ENCODE data around the gene PHF24.
"Not testable (repeated sequence)": the region's sequence is repeated elsewhere in the genome, so short reads cannot be mapped to it uniquely, and the experiment has no call there.

The PHF24 gene

DNA sequence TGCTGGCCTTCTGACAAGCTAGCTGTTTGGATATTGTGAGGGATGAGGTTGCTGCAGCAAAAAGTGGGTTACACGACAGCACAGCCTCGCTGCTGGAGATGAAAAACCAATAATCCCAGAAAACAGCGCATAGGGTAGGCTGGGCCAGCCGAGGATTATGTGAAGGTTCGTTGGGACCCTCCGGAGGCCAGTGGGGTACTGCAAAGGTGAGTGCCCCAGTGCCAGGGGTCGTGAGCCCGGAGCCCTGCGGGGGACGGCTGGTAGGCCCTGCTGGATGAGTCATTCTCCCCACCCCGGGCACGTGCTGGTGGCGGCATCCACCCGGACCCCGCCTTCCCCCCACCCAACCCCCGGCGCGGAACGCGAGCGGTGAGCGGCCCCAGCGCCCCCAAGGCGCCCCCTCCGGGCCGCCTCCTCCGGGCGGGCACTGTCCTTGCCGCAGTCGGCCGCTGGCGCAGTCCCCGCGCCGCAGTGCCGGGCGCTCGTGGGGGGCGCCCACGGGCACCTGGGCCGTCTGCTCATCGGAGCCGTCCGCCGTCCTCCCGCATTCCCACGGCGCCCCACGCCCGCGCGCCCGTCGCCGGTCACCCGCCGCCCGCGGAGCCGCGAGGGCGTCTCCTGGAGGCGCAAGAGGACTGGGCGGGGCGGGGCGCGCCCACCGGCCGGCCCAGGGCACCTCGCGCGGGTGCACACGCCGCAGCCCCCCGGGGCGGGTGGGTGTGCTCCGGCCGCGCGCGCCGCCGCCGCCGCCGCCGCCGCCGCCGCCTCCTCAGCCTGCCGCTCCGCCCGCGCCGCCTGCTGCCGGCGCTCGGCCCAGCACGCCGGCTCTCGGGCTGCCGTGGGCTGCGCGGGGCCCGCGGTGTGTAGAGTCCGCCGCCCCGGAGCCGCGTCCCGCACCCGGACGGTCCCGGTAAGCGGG, at the start of gene PHF24:
PHF24 (plus strand) TSS at position 794 of the 919 bp plus-strand sequence. CDS start 13,014 bp downstream, outside the sequence.
- peaks cover 10% of the 10 kb centered on the region for H3K27me3 ChIP-seq (ENCODE audit: low read depth, low read length)
- no peaks in the 10 kb centered on the region for H3K36me3 ChIP-seq (ENCODE audit: control insufficient read depth in 1 of 2, insufficient read depth in 2 of 2, low read length in 2 of 2)
- H3K4me3 ChIP-seq (ENCODE audit: low read depth in 1 of 2, low read length in 2 of 2) = peak within 1 kb of the TSS in 1 of 2 donors; percentile 58
- H3K27ac ChIP-seq (ENCODE audit: low read length) = no peak within 1 kb of the TSS
- H3K9me3 ChIP-seq (ENCODE audit: control insufficient read depth in 1 of 2, low read length in 2 of 2) = no peaks in the 10 kb centered on the region
- peaks cover 0 to 10% of the 10 kb centered on the region in 2 donors for H3K4me1 ChIP-seq (ENCODE audit: control insufficient read depth in 1 of 2, insufficient read depth in 2 of 2, low read length in 2 of 2)

DNA sequence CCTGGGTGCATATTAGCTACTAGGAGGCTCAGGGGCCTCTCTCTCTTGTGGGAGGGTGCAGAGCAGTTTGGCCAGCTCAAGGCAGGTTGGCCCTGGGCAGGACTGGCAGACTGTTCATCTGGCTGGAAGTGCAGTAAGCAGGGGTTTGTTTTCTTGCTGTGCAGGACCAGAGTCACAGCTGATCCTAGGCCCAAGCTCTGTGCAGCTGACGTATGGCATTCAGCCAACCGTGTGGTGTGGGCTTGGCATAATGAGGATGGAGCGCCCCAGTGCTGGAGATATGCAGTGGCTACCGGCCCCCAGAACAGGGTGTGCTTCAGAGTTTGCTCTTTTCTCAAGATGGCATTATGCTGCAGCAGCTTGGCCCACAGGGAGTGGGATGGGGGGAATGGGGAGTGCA, 31.0 kb upstream of the PHF24 start:
- H3K36me3 ChIP-seq (ENCODE audit: control insufficient read depth in 1 of 2, insufficient read depth in 2 of 2, low read length in 2 of 2) = no peaks in the 10 kb centered on the region
- no peaks in the 10 kb centered on the region for H3K4me1 ChIP-seq (ENCODE audit: control insufficient read depth in 1 of 2, insufficient read depth in 2 of 2, low read length in 2 of 2)
- H3K4me3 ChIP-seq (ENCODE audit: low read depth in 1 of 2, low read length in 2 of 2) = no peak overlapping the region
- H3K27ac ChIP-seq (ENCODE audit: low read length) = no peak overlapping the region
- peaks cover 6 to 10% of the 10 kb centered on the region in 2 donors for H3K9me3 ChIP-seq (ENCODE audit: control insufficient read depth in 1 of 2, low read length in 2 of 2)
- H3K27me3 ChIP-seq (ENCODE audit: low read depth, low read length) = no peaks in the 10 kb centered on the region

GRCh38 chr9:34928921-34929320, 29.2 kb upstream of the PHF24 start:
- H3K4me3 ChIP-seq (ENCODE audit: low read depth in 1 of 2, low read length in 2 of 2) = no peak overlapping the region
- H3K9me3 ChIP-seq (ENCODE audit: control insufficient read depth in 1 of 2, low read length in 2 of 2) = peaks cover 6 to 10% of the 10 kb centered on the region in 2 donors
- no peaks in the 10 kb centered on the region for H3K4me1 ChIP-seq (ENCODE audit: control insufficient read depth in 1 of 2, insufficient read depth in 2 of 2, low read length in 2 of 2)
- no peaks in the 10 kb centered on the region for H3K27me3 ChIP-seq (ENCODE audit: low read depth, low read length)
- H3K36me3 ChIP-seq (ENCODE audit: control insufficient read depth in 1 of 2, insufficient read depth in 2 of 2, low read length in 2 of 2) = no peaks in the 10 kb centered on the region
- no peak overlapping the region for H3K27ac ChIP-seq (ENCODE audit: low read length)

DNA sequence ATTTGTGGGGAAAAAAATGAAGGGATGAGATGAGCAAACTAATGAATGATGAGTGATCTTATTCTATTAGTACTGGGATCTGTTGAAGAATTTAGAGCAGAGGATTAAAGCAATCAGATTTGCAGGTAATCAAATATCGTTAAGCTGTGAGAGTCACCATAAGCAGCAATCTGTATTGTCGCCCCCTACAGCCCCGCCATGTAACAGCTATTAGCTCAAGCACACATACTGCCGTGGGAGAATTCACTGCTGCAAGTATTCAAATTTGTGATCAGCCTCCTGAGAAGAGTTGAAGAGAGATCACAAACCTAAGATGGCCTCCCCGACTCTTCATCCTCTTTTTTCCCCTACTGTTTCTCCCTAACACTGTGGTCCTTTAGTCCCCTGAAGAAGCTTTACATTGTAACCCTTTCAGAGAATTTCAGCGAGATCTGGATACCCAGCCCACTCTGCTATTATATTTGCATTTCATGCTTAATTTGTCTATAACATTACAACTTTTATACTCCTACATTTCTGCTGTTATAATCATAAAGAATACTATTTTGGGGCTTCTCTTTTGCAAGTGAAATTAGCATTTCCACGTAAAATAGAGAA, 28.5 kb upstream of the PHF24 start:
- H3K9me3 ChIP-seq (ENCODE audit: control insufficient read depth in 1 of 2, low read length in 2 of 2) = peaks cover 6 to 10% of the 10 kb centered on the region in 2 donors
- no peaks in the 10 kb centered on the region for H3K27me3 ChIP-seq (ENCODE audit: low read depth, low read length)
- H3K4me1 ChIP-seq (ENCODE audit: control insufficient read depth in 1 of 2, insufficient read depth in 2 of 2, low read length in 2 of 2) = no peaks in the 10 kb centered on the region
- H3K27ac ChIP-seq (ENCODE audit: low read length) = no peak overlapping the region
- no peaks in the 10 kb centered on the region for H3K36me3 ChIP-seq (ENCODE audit: control insufficient read depth in 1 of 2, insufficient read depth in 2 of 2, low read length in 2 of 2)
- H3K4me3 ChIP-seq (ENCODE audit: low read depth in 1 of 2, low read length in 2 of 2) = no peak overlapping the region

DNA sequence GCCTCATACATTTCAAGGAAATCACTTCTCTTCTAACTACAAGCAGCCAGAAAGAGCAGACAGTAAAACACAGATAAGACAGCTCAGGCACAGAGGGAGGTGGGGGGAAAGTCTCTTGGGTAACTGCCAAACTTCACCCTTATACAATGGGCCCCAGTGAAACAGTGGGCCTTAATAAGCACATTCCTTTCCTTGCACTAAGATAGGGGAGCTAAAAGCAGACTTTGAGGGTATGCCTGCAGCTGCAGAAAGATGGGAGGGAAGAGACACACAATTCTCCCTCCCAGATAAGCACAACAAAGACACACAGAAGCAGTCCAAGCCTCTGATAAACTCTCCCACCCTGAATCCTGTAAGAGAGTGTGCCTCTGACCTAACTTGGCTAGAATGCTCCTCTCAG, 18.1 kb upstream of the PHF24 start:
- not testable (repeated sequence) for H3K27ac ChIP-seq (ENCODE audit: low read length); H3K4me1 ChIP-seq (ENCODE audit: control insufficient read depth in 1 of 2, insufficient read depth in 2 of 2, low read length in 2 of 2); H3K9me3 ChIP-seq (ENCODE audit: control insufficient read depth in 1 of 2, low read length in 2 of 2); H3K36me3 ChIP-seq (ENCODE audit: control insufficient read depth in 1 of 2, insufficient read depth in 2 of 2, low read length in 2 of 2); H3K4me3 ChIP-seq (ENCODE audit: low read depth in 1 of 2, low read length in 2 of 2); H3K27me3 ChIP-seq (ENCODE audit: low read depth, low read length)

GRCh38 chr9:34948451-34948850, 9.6 kb upstream of the PHF24 start:
- H3K9me3 ChIP-seq (ENCODE audit: control insufficient read depth in 1 of 2, low read length in 2 of 2) = no peaks in the 10 kb centered on the region
- H3K4me3 ChIP-seq (ENCODE audit: low read depth in 1 of 2, low read length in 2 of 2) = no peak overlapping the region
- H3K27ac ChIP-seq (ENCODE audit: low read length) = no peak overlapping the region
- H3K4me1 ChIP-seq (ENCODE audit: control insufficient read depth in 1 of 2, insufficient read depth in 2 of 2, low read length in 2 of 2) = no peaks in the 10 kb centered on the region
- no peaks in the 10 kb centered on the region for H3K36me3 ChIP-seq (ENCODE audit: control insufficient read depth in 1 of 2, insufficient read depth in 2 of 2, low read length in 2 of 2)
- peaks cover 5% of the 10 kb centered on the region for H3K27me3 ChIP-seq (ENCODE audit: low read depth, low read length)

DNA sequence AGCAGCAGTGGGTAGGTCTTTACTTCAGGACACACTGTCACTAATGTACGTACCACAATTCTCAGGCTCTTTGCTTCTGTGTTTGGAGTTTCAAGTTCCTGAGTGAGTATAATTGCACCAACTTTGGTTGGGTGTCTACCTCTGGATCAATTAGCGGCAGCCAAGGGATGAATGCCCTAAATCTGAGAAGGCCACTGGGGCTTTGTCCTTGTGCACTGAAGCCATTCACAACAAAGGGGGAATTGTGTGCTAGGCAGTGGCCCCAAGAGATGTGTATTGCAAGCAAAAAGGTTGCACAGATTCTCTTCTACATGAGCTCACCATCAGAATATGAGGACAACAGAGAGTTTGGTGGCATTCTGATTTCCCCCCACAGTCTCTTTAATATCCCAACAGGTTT, 3.9 kb upstream of the PHF24 start:
- Histone ChIP-seq H3K27me3 (ENCODE audit: low read depth, low read length) (peaks cover 13% of the 10 kb centered on the region), H3K4me3 (ENCODE audit: low read depth in 1 of 2, low read length in 2 of 2) (no peak overlapping the region), H3K9me3 (ENCODE audit: control insufficient read depth in 1 of 2, low read length in 2 of 2) (no peaks in the 10 kb centered on the region), H3K4me1 (ENCODE audit: control insufficient read depth in 1 of 2, insufficient read depth in 2 of 2, low read length in 2 of 2) (peaks cover 0 to 10% of the 10 kb centered on the region in 2 donors), H3K27ac (ENCODE audit: low read length) (no peak overlapping the region), H3K36me3 (ENCODE audit: control insufficient read depth in 1 of 2, insufficient read depth in 2 of 2, low read length in 2 of 2) (no peaks in the 10 kb centered on the region)

GRCh38 chr9:34956066-34956465, 2.0 kb upstream of the PHF24 start:
- Histone ChIP-seq H3K27me3 (ENCODE audit: low read depth, low read length) (peaks cover 12% of the 10 kb centered on the region), H3K4me1 (ENCODE audit: control insufficient read depth in 1 of 2, insufficient read depth in 2 of 2, low read length in 2 of 2) (peaks cover 0 to 10% of the 10 kb centered on the region in 2 donors)
- not testable (repeated sequence) for H3K4me3 ChIP-seq (ENCODE audit: low read depth in 1 of 2, low read length in 2 of 2); H3K27ac ChIP-seq (ENCODE audit: low read length); H3K36me3 ChIP-seq (ENCODE audit: control insufficient read depth in 1 of 2, insufficient read depth in 2 of 2, low read length in 2 of 2); H3K9me3 ChIP-seq (ENCODE audit: control insufficient read depth in 1 of 2, low read length in 2 of 2)

DNA sequence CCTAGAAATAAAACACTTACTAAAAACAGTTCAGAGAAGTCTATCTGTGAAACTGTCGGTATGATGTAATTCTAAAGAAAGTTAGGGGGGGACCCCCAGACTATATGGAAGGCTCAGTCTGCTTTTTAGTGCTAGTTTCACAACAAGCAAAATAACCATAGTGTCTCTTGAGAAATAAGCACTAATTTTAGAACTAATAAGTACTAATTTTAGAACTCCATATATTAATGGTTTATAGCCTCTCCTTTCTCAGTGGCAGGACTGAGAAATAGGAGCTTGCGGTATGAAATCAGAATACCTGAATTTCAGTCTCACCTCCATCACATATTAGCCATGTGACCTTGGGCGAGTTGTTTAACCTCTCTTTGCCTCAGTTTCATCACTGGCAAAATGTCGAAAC, 1.4 kb upstream of the PHF24 start:
- peaks cover 0 to 10% of the 10 kb centered on the region in 2 donors for H3K4me1 ChIP-seq (ENCODE audit: control insufficient read depth in 1 of 2, insufficient read depth in 2 of 2, low read length in 2 of 2)
- no peaks in the 10 kb centered on the region for H3K9me3 ChIP-seq (ENCODE audit: control insufficient read depth in 1 of 2, low read length in 2 of 2)
- H3K27me3 ChIP-seq (ENCODE audit: low read depth, low read length) = peaks cover 8% of the 10 kb centered on the region
- H3K4me3 ChIP-seq (ENCODE audit: low read depth in 1 of 2, low read length in 2 of 2) = no peak overlapping the region
- H3K27ac ChIP-seq (ENCODE audit: low read length) = no peak overlapping the region
- no peaks in the 10 kb centered on the region for H3K36me3 ChIP-seq (ENCODE audit: control insufficient read depth in 1 of 2, insufficient read depth in 2 of 2, low read length in 2 of 2)

DNA sequence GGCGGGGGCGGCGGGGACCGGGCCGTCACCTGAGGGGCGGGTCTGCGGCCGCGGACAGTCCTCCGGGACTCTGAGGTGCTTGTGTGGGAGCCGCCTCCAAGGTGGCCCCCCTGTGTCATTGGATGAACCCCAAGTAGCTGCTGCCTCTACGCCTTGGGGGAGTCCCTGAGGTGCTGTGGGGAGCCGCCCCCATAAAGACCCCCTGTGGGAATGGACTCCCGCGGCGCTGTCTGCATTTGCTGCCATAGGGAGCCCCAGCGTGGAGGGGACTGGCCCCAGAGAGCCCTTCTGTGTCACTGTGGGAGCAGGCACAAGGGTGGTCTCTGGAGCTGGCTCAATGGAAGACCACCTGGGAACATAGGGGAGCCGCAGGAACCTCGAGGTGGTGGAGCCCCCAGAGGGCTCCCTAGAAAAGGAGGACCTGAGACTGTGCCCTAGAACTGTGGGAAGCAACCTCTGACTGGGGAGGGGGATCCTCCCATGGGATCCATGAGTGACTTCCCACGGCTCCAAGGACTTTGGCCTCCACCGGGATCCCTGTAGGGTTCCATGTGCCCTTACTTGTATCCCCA, 412 bp downstream of the PHF24 start:
- no peak overlapping the region for H3K27ac ChIP-seq (ENCODE audit: low read length)

GRCh38 chr9:34959461-34959860, 1.4 kb downstream of the PHF24 start:
- Histone ChIP-seq H3K4me1 (ENCODE audit: control insufficient read depth in 1 of 2, insufficient read depth in 2 of 2, low read length in 2 of 2) (peaks cover 0 to 10% of the 10 kb centered on the region in 2 donors), H3K27me3 (ENCODE audit: low read depth, low read length) (peaks cover 13% of the 10 kb centered on the region), H3K36me3 (ENCODE audit: control insufficient read depth in 1 of 2, insufficient read depth in 2 of 2, low read length in 2 of 2) (no peaks in the 10 kb centered on the region), H3K27ac (ENCODE audit: low read length) (no peak overlapping the region), H3K4me3 (ENCODE audit: low read depth in 1 of 2, low read length in 2 of 2) (no peak overlapping the region), H3K9me3 (ENCODE audit: control insufficient read depth in 1 of 2, low read length in 2 of 2) (no peaks in the 10 kb centered on the region)

More for the DNA sequence above, 412 bp downstream of the PHF24 start:
- Histone ChIP-seq H3K27me3 (ENCODE audit: low read depth, low read length) (peaks cover 13% of the 10 kb centered on the region), H3K9me3 (ENCODE audit: control insufficient read depth in 1 of 2, low read length in 2 of 2) (no peaks in the 10 kb centered on the region), H3K36me3 (ENCODE audit: control insufficient read depth in 1 of 2, insufficient read depth in 2 of 2, low read length in 2 of 2) (no peaks in the 10 kb centered on the region), H3K4me1 (ENCODE audit: control insufficient read depth in 1 of 2, insufficient read depth in 2 of 2, low read length in 2 of 2) (peaks cover 0 to 10% of the 10 kb centered on the region in 2 donors), H3K4me3 (ENCODE audit: low read depth in 1 of 2, low read length in 2 of 2) (peak overlapping the region in 1 of 2 donors; percentile 58)
